SU-DHL-6 (cell line): ENCODE results near the gene ITGA11.

Source experiments
- CTCF ChIP-seq: fragments of 200-600 bp; sonication (generic); IDR thresholded peaks from one replicate; pipeline ENCODE4 v1.5.1; 2017; ENCODE audit warnings: antibody characterized with exemption, mild to moderate bottlenecking, low read length, moderate library complexity; ENCODE audit not compliant: insufficient read depth, poor library complexity, severe bottlenecking
- EZH2phosphoT487 ChIP-seq: fragments of 200-600 bp; sonication (generic), shearing (Covaris generic); conservative IDR thresholded peaks from 2 replicates; pipeline ENCODE4 v1.6.1; 2018; ENCODE audit warnings: mild to moderate bottlenecking, antibody characterized with exemption, low read length, moderate library complexity, mixed read lengths

DNA sequence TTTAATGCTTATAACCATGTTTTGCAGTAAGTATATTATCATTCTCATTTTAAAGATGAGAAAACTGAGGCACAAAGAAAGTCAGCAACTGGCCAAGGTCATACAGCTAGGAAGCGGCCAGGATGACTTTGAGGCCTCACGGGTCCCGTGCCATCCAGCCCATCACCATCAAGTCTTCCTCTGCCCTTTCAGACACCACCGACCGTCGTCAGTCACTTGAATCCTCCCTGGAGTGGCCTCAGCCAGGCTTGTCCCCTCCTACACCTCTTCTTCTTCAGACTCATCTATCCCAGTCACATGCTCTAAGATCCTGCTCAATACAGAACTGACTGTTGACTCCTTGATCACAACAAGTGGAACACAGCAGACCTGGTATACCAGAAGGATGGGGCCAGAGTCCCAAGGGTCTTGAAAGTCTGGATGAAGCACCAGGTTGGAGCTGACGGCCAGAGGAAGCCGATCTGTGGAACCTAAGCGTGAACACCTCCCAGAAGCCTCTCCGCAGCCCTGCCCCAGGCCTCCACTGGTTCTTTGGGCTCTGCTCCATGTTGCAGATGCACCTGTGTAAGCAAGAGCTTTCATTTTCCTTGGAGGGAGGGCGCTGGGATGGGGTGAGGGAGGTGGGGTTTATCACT is 22.1 kb downstream of the ITGA11 start:
- TF ChIP-seq CTCF (no peak), EZH2phosphoT487 (no peak)
